ENCODE data around the gene SMKR1. TPM values are rescaled to one million over a fixed set of nuclear protein-coding genes. Genes with fewer than 3 reads are reported as not detected.

SMKR1 gene
- total RNA-seq, 1 donor from 2014 or later: not detected

DNA sequence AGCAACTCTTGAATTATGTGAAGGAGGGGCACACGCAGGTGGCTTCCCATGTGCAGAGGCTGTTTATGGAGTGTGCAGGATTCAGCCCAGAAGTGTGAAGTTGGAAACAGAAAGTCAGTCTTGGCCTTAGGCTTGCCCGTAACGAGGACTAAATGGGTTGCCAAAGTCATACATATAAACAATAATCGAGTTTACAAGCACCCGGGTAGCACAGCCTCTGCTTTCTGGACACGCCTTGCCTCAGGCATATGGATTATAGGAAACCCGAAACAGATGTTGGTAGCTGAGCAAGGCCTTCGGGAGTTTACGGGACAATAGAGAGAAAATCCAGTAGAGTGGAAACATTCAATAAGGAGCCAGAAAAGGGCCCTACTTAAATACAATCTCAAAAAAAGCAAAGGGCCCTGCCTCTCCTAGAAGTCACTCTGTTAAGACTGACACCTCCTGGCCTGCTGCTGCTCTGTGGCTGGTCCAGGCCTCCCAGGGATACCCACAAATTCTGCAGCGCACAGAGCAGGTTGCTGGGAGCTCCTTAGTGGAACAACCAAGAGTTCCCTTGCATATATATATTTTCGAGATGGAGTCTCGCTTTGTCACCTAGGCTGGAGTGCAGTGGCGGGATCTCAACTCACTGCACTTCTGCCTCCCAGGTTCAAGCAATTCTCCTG lies 48.5 kb downstream of the SMKR1 start:
- H3K9me3 Mint-ChIP-seq (ENCODE audit: unreplicated experiment): no peaks in the 10 kb centered on the region

DNA sequence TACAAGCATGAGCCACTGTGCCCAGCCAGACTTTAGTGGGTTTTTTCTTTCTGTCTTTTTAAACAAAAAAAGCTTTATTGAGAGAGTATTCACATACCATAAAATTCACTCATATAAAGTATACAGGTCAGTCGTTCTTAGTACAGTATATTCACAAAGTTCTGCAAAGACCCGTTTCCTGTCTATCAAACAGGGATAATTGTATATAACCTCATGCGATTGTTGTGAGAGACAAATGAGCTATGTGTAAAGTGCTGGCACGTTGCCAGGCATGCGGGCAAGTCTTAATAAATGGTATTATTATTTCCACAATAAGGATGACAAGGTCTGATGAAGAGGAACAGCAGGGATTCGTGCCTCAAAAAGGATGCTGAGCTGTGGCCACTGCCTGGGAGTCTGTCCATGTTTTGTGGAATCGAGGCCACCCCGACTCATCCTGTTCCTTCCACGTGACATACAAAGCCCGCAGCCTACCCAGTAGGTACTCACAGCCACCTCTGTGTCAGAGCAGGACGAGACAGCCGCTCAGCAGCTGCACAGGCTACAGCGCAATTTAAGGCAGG lies 51.6 kb downstream of the SMKR1 start:
- Mint-ChIP-seq H3K4me3 (ENCODE audit: unreplicated experiment) (no peak overlapping the region), H3K27ac (ENCODE audit: unreplicated experiment) (no peak overlapping the region), H3K9me3 (ENCODE audit: unreplicated experiment) (no peaks in the 10 kb centered on the region), H3K4me1 (ENCODE audit: unreplicated experiment) (peaks cover 10% of the 10 kb centered on the region), H3K27me3 (ENCODE audit: unreplicated experiment) (peaks cover 1% of the 10 kb centered on the region), H3K36me3 (ENCODE audit: low read depth, unreplicated experiment) (no peaks in the 10 kb centered on the region)
- TF ChIP-seq, protein P1, sequence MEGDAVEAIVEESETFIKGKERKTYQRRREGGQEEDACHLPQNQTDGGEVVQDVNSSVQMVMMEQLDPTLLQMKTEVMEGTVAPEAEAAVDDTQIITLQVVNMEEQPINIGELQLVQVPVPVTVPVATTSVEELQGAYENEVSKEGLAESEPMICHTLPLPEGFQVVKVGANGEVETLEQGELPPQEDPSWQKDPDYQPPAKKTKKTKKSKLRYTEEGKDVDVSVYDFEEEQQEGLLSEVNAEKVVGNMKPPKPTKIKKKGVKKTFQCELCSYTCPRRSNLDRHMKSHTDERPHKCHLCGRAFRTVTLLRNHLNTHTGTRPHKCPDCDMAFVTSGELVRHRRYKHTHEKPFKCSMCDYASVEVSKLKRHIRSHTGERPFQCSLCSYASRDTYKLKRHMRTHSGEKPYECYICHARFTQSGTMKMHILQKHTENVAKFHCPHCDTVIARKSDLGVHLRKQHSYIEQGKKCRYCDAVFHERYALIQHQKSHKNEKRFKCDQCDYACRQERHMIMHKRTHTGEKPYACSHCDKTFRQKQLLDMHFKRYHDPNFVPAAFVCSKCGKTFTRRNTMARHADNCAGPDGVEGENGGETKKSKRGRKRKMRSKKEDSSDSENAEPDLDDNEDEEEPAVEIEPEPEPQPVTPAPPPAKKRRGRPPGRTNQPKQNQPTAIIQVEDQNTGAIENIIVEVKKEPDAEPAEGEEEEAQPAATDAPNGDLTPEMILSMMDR (IDR thresholded peaks at IDR 0.05; ENCODE audit: unreplicated experiment): no peak
- no peak for DNase-seq (ENCODE audit: low spot score)

More for the DNA sequence above, 48.5 kb downstream of the SMKR1 start:
- Mint-ChIP-seq H3K4me1 (ENCODE audit: unreplicated experiment) (no peaks in the 10 kb centered on the region), H3K4me3 (ENCODE audit: unreplicated experiment) (no peak overlapping the region), H3K36me3 (ENCODE audit: low read depth, unreplicated experiment) (no peaks in the 10 kb centered on the region), H3K27ac (ENCODE audit: unreplicated experiment) (no peak overlapping the region), H3K27me3 (ENCODE audit: unreplicated experiment) (no peaks in the 10 kb centered on the region)
- DNase-seq (ENCODE audit: low spot score): no peak
- TF ChIP-seq, protein P1 (IDR thresholded peaks at IDR 0.05; ENCODE audit: unreplicated experiment): no peak

DNA sequence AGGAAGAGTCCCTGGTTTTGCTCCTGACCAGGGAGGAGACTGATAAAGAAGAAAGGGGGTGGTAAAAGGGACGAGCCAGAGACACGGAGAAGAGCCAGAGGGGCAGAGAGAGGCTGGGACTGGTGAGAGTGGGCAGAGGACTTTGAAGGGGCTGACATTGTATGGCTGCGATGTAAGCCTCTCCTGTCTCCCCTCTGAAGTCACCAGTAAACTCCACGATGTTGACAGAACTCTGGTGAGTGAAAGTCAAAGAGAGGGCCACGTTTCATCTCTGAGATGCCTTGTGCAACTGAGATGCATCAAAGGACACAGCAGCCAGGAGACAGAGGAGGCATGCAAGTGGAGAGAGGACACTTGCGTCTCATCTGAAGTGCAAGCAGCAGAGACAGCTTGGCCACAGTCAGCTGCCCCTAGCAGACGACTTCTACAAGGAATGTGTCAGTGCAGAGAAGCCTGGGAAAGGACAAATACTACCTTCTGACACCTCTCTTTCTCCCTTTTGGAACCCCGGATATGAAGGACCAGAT lies 54.3 kb downstream of the SMKR1 start:
- no peak overlapping the region for H3K27ac Mint-ChIP-seq (ENCODE audit: unreplicated experiment)
- H3K27me3 Mint-ChIP-seq (ENCODE audit: unreplicated experiment): peaks cover 1% of the 10 kb centered on the region
- DNase-seq (ENCODE audit: low spot score): no peak
- H3K9me3 Mint-ChIP-seq (ENCODE audit: unreplicated experiment): no peaks in the 10 kb centered on the region
- H3K4me3 Mint-ChIP-seq (ENCODE audit: unreplicated experiment): no peak overlapping the region
- TF ChIP-seq, protein P1 (IDR thresholded peaks at IDR 0.05; ENCODE audit: unreplicated experiment): no peak
- H3K36me3 Mint-ChIP-seq (ENCODE audit: low read depth, unreplicated experiment): no peaks in the 10 kb centered on the region
- peaks cover 20% of the 10 kb centered on the region for H3K4me1 Mint-ChIP-seq (ENCODE audit: unreplicated experiment)

DNA sequence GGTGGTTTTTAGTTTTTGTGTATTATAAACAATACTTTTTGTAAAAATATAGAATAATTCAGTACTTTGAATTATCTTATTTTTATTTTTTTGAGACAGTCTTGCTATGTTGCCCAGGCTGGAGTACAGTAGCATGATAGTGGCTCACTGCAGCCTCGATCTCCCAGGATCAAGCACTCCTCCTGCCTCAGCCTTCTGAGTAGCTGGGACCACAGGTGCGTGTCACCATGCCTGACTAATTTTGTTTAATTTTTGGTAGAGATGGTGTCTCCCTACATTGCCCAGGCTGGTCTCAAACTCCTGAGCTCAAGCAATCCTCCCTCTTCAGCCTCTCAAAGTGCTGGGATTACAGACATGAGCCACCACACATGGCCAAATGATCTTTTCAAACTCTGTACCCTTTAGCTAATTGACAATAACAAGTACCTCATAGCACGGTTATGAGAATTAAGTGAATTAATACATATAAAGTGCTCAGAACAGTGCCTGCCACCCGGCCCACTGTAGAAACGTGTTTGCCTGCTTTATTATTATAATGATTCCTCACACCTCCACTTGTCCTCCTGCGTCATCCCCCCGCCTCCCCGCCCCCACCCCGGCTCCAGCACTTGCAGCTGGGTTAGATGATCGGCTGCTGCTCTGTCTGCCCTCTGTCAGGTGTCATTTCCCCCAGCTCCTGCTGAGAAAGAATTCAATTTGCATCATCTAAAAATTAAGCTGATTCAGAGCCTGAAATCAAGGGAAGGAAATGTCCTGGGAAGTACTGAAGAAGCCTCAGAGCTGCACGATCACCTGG lies 55.6 kb downstream of the SMKR1 start:
- Mint-ChIP-seq H3K27ac (ENCODE audit: unreplicated experiment) (no peak overlapping the region), H3K36me3 (ENCODE audit: low read depth, unreplicated experiment) (no peaks in the 10 kb centered on the region), H3K27me3 (ENCODE audit: unreplicated experiment) (peaks cover 1% of the 10 kb centered on the region), H3K9me3 (ENCODE audit: unreplicated experiment) (no peaks in the 10 kb centered on the region), H3K4me1 (ENCODE audit: unreplicated experiment) (peaks cover 28% of the 10 kb centered on the region), H3K4me3 (ENCODE audit: unreplicated experiment) (no peak overlapping the region)
- TF ChIP-seq, protein P1 (IDR thresholded peaks at IDR 0.05; ENCODE audit: unreplicated experiment): no peak
- no peak for DNase-seq (ENCODE audit: low spot score)
